Muscle layer of colon (tissue), 2 donors: ENCODE results near the gene RETNLB.

Experiments used
- H3K27ac ChIP-seq: one replicate; pipeline ENCODE4 v1.7.0; 2013; ENCODE audit warnings: low read depth, mild to moderate bottlenecking, low read length, moderate library complexity
- H3K27me3 ChIP-seq, 2 donors: one replicate each; pipeline ENCODE4 v1.7.0; 2013; ENCODE audit warnings: low read length in 2 of 2, mild to moderate bottlenecking in 2 of 2; ENCODE audit not compliant: insufficient read depth in 2 of 2, control insufficient read depth in 1 of 2
- H3K36me3 ChIP-seq: one replicate; pipeline ENCODE4 v1.7.0; 2013; ENCODE audit warnings: mild to moderate bottlenecking, low read length; ENCODE audit not compliant: insufficient read depth
- H3K4me1 ChIP-seq: one replicate; pipeline ENCODE4 v1.7.0; 2013; ENCODE audit warnings: mild to moderate bottlenecking, low read length; ENCODE audit not compliant: insufficient read depth
- H3K4me3 ChIP-seq, 2 donors: one replicate each; pipeline ENCODE4 v1.7.0; 2013; ENCODE audit warnings: low read length in 2 of 2, low read depth in 1 of 2, mild to moderate bottlenecking in 1 of 2, moderate library complexity in 1 of 2
- H3K9ac ChIP-seq: one replicate; pipeline ENCODE4 v1.7.0; 2013; ENCODE audit warnings: low read length
- H3K9me3 ChIP-seq: one replicate; pipeline ENCODE4 v1.7.0; 2013; ENCODE audit warnings: mild to moderate bottlenecking, low read length
- donor health status: abdominal sarcoma.
- donor health status: Adenocarcinoma of cecum.

The RETNLB gene, protein sequence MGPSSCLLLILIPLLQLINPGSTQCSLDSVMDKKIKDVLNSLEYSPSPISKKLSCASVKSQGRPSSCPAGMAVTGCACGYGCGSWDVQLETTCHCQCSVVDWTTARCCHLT

DNA sequence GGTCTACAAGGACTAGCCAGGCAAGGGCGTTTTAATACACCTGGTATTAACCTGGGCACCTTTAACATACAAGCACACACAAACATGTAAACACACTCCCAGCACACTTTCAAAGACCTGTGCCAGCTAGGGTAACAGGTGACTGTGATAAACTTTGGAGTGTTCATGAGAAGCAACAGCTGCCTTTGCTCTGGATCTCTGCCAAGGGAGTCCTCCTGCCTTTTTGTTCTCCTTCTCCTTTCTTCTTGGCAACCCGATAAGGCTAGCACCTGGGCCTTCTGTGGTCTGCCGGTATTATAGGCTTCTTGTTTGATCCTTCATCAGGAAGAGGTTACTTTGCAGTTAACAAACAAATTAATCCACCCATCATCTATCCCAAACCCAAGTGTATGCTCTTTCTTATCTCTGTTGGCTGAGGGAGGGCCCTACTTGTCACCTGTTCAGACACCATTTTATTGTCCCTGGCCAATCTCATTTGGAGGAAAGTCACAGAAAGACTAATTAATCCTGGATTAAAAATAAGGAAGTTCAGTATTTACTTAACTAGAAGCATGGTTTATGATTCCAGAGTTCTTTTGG lies at the start of gene RETNLB:
TSS of gene RETNLB (minus strand) at position 7 of the 579 bp plus-strand sequence. CDS start 225 bp downstream, outside the sequence.
- Histone ChIP-seq H3K9me3 (no peaks in the 10 kb centered on the region), H3K27ac (no peak within 1 kb of the TSS), H3K4me1 (no peaks in the 10 kb centered on the region), H3K36me3 (no peaks in the 10 kb centered on the region), H3K9ac (no peak within 1 kb of the TSS), H3K27me3 (no peaks in the 10 kb centered on the region), H3K4me3 (no peak within 1 kb of the TSS)

DNA sequence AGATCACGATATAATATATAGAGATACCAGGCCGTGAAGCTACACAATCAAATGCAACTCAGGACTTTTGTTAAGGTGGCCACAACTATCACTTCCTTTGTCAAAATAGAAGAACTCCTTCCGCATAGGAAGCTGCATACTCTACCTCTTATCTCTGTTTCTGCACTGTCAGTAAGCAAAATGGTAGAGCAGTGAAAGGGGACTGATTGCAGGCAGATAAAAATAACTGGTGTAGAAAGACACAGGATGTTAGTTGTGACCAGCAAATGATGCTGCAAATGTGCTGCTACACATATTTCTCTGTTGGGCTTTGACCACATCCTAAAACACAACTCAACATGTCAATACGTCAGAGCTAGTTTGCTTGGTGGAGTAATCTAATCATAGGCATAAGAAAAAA lies 49.1 kb upstream of the RETNLB start:
- Histone ChIP-seq H3K27me3 (no peaks in the 10 kb centered on the region), H3K36me3 (no peaks in the 10 kb centered on the region), H3K9me3 (no peaks in the 10 kb centered on the region), H3K4me3 (no peak overlapping the region), H3K27ac (no peak overlapping the region), H3K4me1 (no peaks in the 10 kb centered on the region), H3K9ac (no peak overlapping the region)

DNA sequence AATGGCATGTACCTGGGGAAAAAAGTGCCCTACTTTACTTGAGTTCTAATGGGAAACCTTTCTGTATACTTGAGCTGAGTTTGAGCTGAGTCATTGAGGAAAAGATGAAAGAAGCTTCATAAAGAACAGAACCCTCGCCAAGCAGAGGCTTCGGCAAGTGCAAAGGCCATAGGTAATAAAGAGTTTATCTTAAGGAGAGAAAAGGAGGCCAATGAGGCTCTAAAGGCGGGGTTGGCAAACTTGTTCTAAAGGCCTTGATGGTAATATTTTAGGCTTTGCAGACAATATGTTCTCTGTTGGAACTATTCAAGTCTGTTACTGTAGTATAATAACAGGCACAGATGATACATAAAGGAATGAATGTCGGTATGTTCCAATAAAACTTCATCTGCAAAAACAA lies 47.8 kb upstream of the RETNLB start:
- Histone ChIP-seq H3K9me3 (no peaks in the 10 kb centered on the region), H3K36me3 (no peaks in the 10 kb centered on the region), H3K27me3 (no peaks in the 10 kb centered on the region), H3K4me3 (no peak overlapping the region), H3K4me1 (no peaks in the 10 kb centered on the region), H3K27ac (no peak overlapping the region), H3K9ac (no peak overlapping the region)

DNA sequence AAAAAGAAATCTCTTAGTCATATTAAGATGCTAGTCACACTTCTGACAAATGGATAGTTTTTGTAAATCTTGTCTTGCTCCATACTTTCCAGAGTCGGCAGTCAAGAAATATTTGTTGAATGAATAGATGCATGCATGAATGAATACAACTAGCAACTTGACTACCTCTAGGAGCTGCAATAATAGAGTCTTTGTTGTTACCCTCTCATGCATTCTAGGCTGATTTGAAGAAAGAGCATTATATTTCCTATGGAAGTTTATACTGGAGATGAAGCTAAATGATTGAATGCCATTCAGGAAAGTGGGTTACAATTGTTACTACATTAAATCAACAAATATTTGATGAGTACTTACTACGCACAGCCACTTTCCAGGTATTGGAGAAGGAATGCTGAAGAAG lies 47.2 kb upstream of the RETNLB start:
- no peaks in the 10 kb centered on the region for H3K27me3 ChIP-seq
- H3K27ac ChIP-seq = no peak overlapping the region
- no peaks in the 10 kb centered on the region for H3K9me3 ChIP-seq
- no peak overlapping the region for H3K9ac ChIP-seq
- no peaks in the 10 kb centered on the region for H3K36me3 ChIP-seq
- no peaks in the 10 kb centered on the region for H3K4me1 ChIP-seq
- H3K4me3 ChIP-seq = no peak overlapping the region

DNA sequence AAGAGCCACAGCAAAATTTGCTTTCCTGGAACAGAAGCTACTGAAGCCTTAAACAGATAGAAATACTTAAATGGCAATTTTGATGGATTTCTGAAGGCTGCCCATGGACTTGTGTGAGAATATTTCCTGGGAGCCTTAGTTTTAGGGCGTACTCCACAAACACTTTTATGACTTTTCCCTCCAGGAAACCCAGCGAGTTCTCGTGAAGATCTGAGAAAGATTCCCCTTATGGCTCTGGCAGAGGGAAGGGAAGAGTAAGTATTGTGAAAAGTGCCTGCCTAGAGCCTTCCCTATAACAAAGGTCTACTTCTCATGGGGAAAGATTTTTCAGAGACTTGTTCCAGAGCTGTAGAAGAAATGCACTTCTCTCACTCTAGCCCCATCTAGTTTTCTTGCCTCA lies 34.3 kb upstream of the RETNLB start:
- Histone ChIP-seq H3K27me3 (no peaks in the 10 kb centered on the region), H3K4me1 (no peaks in the 10 kb centered on the region), H3K9me3 (no peaks in the 10 kb centered on the region), H3K9ac (no peak overlapping the region), H3K36me3 (no peaks in the 10 kb centered on the region), H3K27ac (no peak overlapping the region), H3K4me3 (no peak overlapping the region)

DNA sequence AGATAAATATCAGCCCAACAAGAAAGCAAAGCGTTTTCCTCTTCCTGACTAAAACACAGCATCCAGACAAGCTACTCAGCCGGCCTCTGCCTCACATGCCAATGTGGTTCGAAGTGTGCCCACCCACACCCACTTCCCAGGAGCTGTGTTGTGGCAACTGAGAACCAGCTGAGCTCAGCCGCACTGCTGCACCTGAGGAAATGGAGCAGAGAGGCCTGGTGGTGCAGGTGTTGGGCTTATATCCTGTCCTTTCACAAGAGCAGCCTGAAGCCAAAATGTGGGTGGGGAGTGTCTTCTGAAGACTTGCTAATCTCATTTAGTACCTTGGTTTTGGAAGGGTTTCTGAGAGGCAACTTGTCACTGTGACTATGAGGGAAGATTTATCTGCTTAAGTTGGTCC lies 23.0 kb upstream of the RETNLB start:
- Histone ChIP-seq H3K27me3 (no peaks in the 10 kb centered on the region), H3K36me3 (no peaks in the 10 kb centered on the region), H3K9ac (no peak overlapping the region), H3K4me1 (no peaks in the 10 kb centered on the region), H3K27ac (no peak overlapping the region), H3K4me3 (no peak overlapping the region), H3K9me3 (no peaks in the 10 kb centered on the region)

DNA sequence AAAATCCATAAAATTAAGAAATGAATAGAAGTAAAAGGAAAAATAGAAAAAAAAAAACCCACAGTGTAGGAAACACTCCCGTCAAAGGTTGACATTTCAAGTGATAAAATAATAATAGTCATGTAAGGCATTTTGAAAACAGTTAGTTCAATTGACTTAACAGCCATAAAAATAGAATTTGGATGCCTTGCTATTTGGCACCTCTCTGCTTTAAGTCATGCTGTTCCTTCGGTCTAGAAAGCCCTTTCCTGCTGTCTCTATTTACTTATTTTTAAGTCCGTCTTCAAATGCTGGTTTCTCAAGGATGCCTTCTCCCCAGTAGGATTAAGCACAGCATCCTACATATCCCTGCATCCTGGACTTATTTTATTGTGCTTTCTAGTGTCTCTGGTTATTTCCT lies 22.3 kb upstream of the RETNLB start:
- Histone ChIP-seq H3K4me3 (no peak overlapping the region), H3K9ac (no peak overlapping the region), H3K9me3 (no peaks in the 10 kb centered on the region), H3K27ac (no peak overlapping the region), H3K27me3 (no peaks in the 10 kb centered on the region), H3K4me1 (no peaks in the 10 kb centered on the region), H3K36me3 (no peaks in the 10 kb centered on the region)

DNA sequence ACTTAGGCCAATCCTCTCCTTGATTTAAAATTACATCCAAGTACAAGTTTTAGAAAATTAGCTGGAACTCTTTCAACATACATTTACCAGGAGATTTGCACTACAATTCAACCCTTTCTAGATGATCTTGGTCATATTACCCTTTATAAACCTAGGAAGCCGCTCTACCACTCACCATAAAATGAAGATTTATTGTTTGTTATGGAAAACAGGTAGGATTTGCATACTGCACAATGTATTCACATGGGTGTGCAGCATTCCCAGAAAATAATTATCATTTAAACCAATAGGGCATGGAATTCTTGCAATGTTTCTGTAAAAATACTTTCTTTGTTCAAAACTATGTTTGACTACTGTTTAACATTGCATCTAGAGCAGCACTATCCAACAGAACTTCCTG lies 18.4 kb upstream of the RETNLB start:
- Histone ChIP-seq H3K36me3 (no peaks in the 10 kb centered on the region), H3K4me1 (no peaks in the 10 kb centered on the region), H3K27me3 (no peaks in the 10 kb centered on the region), H3K9ac (no peak overlapping the region), H3K4me3 (no peak overlapping the region), H3K27ac (no peak overlapping the region), H3K9me3 (no peaks in the 10 kb centered on the region)

DNA sequence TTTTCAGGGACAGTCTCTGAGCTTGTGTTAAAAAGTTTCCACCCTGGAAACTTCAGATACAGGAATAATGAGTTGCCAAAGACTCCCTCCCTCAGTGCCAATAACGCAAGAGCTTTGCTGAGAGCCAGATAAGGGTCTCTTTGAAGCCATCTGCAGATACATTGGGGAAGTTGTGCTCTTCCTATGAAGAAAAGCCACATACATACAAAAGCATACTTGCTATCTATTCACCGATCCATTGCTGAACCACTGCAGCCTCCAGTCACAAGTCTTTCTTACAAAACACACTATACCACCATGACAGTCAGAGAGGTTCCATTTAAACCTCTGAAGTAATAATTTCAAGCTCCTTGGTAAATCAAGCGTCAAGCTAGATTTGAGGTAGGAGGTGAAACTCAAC lies 10.0 kb upstream of the RETNLB start:
- Histone ChIP-seq H3K9me3 (no peaks in the 10 kb centered on the region), H3K27me3 (no peaks in the 10 kb centered on the region), H3K27ac (no peak overlapping the region), H3K9ac (no peak overlapping the region), H3K36me3 (no peaks in the 10 kb centered on the region), H3K4me3 (no peak overlapping the region), H3K4me1 (no peaks in the 10 kb centered on the region)

DNA sequence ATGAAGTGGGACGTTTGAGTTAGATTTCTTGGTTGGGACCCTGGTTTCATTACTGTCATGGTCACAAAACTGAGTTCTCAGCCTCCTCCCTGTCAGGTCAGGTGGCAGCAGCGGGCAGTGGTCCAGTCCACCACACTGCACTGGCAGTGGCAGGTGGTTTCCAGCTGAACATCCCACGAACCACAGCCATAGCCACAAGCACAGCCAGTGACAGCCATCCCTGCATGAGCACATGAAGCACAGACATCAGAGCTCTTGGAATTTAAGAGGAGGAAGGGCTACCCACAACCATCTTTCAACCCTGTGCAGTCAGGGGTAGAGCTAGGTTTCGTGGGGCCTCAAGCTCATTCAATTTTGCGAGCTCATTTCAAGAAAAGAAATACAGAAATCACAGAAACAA lies 1.5 kb downstream of the RETNLB start:
- no peaks in the 10 kb centered on the region for H3K9me3 ChIP-seq
- H3K9ac ChIP-seq = no peak overlapping the region
- no peak overlapping the region for H3K27ac ChIP-seq
- no peak overlapping the region for H3K4me3 ChIP-seq
- no peaks in the 10 kb centered on the region for H3K36me3 ChIP-seq
- H3K27me3 ChIP-seq = no peaks in the 10 kb centered on the region
- H3K4me1 ChIP-seq = no peaks in the 10 kb centered on the region

DNA sequence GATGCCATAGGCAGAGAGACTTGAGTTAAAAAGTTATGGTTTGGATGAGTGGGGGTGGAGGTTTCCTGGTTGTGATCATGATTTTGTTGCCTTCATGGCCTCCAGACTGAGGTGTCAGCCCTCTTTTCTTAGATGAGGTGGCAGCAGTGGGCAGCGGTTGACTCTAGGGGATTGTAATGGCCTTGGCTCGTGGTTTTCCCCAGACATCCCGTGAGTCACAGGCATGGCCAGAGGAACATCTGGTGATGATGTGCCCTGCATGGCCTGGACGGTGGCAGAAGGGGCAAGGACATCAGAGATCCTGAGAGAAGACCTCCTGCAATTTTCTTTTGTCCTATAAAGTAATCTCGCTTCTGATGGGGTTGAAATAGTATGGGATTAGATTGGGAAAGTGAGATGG lies 12.4 kb downstream of the RETNLB start:
- H3K4me1 ChIP-seq = no peaks in the 10 kb centered on the region
- no peaks in the 10 kb centered on the region for H3K27me3 ChIP-seq
- H3K4me3 ChIP-seq = no peak overlapping the region
- H3K27ac ChIP-seq = no peak overlapping the region
- H3K36me3 ChIP-seq = no peaks in the 10 kb centered on the region
- H3K9ac ChIP-seq = no peak overlapping the region
- H3K9me3 ChIP-seq = no peaks in the 10 kb centered on the region

DNA sequence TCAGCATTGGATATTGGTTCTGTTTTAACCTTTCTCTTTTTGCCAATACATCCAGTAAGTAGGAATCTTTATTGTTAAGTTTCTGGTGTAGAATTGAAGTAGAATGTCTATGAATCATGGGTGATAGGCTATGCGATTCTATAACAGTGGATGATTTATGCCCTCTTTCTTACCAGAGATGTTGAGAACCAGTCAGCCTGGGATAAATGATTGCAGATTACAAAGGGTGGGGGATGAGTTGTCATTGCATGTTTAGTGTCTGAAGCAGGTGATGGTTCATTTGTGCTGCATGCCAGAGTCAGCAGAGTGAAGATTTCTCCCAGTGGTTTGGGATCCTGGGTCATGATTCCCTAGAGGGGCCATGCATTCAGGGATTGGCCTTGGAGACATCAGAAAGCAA lies 14.3 kb downstream of the RETNLB start:
- no peak overlapping the region for H3K27ac ChIP-seq
- no peaks in the 10 kb centered on the region for H3K27me3 ChIP-seq
- no peak overlapping the region for H3K4me3 ChIP-seq
- no peak overlapping the region for H3K9ac ChIP-seq
- H3K4me1 ChIP-seq = no peaks in the 10 kb centered on the region
- no peaks in the 10 kb centered on the region for H3K36me3 ChIP-seq
- no peaks in the 10 kb centered on the region for H3K9me3 ChIP-seq
